GM19035 (cell line): ENCODE results near the gene LLPH.
"Not testable (repeated sequence)": the region's sequence is repeated elsewhere in the genome, so short reads cannot be mapped to it uniquely, and the experiment has no call there.

ENCODE experiments used
- ATAC-seq: cut with Tn5 transposase; IDR thresholded peaks from one replicate; pipeline ENCODE4 v1.9.1; 2021; ENCODE audit not compliant: unreplicated experiment

The LLPH gene

DNA sequence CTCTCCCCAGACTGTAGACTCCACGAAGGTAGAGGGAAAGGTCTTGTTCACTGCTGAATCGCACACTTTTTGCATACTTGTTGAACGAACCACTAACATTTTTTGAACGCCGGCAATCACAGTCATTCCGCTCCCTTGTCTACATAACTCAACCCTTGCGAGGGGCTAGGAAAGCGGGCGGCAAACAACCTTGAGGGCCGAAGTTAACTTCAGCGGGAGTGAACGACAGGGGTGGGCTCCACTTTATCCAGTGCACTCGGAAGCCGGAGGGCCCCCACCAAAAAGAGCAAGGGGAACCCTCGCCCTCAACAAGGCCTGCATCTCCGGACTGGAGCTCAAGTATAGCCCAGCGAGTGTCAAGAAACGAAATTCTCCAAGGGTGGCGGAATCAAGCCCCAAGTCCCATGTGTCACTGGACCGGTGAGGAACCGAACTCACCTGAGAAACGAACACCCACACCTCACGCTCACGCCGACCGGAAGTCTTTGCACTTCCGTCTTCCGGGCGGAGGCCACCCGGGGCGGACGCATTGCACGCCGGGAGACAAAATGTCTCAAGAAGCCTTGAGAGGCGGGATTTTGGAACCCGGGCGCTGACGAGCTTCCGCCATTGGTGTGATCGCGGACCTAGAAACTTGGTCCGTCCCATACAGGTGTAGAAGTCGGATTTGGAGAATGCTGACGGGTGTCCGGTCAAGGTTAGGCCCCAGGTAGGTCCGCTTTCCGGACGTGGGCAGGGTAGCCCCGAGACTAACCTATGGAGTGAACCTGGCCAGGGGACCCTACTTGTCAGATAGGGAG is at the start of gene LLPH:
Gene LLPH, minus strand, starts transcription at position 484 of the 800 bp plus-strand sequence. CDS start 1,644 bp downstream, outside the sequence.
- ATAC-seq, result peak; percentile 97

- no peak for ATAC-seq
These were observed 45.8 kb upstream of the LLPH start for GRCh38 chr12:66176105-66176900.

DNA sequence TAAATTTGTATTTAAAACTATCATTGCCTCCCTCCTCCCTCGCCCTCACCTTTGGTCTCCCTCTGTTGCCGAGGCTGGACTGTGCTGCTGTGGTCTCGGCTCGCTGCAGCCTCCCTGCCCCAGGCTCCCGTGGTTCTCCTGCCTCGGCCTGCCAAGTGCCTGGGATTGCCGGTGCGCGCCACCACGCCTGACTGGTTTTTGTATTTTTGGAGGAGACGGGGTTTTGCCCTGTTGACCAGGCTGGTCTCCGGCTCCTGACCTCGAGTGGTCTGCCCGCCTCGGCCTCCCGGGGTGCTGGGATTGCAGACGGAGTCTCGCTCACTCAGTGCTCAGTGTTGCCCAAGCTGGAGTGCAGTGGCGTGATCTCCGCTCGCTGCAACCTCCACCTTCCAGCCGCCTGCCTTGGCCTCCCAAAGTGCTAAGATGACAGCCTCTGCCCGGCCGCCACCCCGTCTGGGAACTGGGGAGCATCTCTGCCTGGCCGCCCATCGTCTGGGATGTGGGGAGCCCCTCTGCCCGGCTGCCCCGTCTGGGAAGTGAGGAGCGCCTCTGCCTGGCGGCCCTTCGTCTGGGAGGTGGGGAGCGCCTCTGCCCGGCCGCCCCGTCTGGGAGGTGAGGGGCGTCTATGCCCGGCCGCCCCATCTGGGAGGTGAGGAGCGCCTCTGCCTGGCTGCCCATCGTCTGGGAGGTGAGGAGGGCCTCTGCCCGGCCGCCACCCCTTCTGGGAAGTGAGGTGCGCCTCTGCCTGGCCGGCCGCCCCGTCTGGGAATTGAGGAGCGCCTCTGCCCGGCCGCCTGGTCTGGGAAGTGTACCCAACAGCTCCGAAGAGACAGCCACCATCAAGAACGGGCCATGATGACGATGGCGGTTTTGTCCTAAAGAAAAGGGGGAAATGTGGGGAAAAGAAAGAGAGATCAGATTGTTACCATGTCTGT is 44.1 kb upstream of the LLPH start:
- ATAC-seq, result not testable (repeated sequence)

GRCh38 chr12:66170606-66171005 is 40.1 kb upstream of the LLPH start:
- ATAC-seq, result no peak

- peak; percentile 89 for ATAC-seq
These were observed 38.9 kb upstream of the LLPH start, which contains the start of gene TMBIM4 for GRCh38 chr12:66169221-66170170. Gene TMBIM4, minus strand, starts transcription at chr12:66169996. Its CDS starts 45 bp downstream, at chr12:66169951.

DNA sequence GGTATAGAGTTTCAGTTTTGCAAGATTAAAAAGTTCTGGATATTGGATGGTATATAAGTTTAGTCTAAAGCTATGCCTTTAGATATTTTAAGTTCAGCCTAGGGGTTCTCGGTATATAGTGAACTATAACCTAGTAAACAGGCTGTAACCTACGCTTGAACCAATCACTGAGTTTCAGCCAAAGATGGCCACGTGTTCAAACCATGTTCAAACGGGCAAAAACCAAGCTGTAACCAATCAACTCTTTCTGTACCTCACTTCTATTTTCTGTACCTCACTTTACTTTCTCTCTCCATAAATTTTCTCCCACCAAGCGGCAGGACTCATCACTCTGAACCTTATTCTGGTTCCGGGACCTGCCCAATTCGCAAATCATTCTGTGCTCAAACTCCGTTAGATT is 37.9 kb upstream of the LLPH start:
- no peak for ATAC-seq

DNA sequence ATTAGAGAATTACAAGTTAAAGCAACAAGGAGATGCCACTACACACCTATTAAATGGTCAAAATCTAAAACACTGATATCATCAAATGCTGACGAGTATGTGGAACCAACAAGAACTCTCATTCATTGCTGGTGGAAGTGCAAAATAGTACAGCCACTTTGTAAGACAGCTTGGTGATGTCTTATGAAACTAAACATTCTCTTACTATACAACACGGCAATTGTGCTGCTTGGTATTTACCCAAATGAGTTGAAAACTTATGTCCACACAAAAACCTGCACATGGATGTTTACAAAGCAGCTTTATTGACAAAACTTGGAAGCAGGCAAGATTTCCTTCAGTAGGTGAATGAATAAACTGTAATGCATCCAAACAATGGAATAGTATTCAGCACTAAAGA is 36.0 kb upstream of the LLPH start:
- no peak for ATAC-seq

- no peak for ATAC-seq
These were observed 34.6 kb upstream of the LLPH start for GRCh38 chr12:66165141-66165540.

- ATAC-seq, result no peak
These were observed 33.8 kb upstream of the LLPH start for GRCh38 chr12:66164349-66164821.

DNA sequence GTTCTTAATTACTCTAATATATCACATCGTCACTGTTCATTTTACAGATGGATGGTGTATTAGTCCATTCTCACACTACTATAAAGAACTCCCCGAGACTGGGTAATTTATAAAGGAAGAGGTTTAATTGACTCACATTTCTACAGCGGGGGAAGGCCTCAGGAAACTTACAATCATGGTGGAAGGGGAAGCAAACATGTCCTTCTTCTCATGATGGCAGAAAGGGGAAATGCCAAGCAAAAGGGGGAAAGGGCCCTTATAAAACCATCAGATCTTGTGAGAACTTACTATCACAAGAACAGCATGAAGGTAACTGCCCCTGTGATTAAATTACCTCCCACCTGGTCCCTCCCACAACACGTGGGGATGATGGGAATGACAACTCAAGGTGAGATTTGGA is 32.7 kb upstream of the LLPH start:
- ATAC-seq, result no peak

DNA sequence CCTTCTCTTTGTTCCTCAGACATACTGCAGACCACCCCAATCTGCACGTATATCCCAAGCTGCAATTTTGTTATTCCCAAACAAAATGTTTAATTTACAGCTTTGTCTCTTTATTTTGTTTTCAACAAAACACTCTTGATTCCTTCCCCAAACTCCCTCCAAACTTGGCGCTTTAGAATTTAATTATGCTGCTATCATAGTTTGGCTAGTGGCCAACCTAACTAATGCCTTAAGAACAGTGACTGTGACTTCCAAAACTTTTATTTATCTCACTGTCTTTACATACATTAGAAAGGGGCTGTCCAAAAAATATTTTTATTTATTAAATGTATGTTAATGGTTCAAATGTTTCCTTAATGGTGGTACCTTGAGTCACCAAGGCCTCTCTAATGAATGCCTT is 32.2 kb upstream of the LLPH start:
- no peak for ATAC-seq

GRCh38 chr12:66160704-66161103 is 30.2 kb upstream of the LLPH start:
- no peak for ATAC-seq

- no peak for ATAC-seq
These were observed 28.6 kb upstream of the LLPH start for GRCh38 chr12:66159123-66159522.

DNA sequence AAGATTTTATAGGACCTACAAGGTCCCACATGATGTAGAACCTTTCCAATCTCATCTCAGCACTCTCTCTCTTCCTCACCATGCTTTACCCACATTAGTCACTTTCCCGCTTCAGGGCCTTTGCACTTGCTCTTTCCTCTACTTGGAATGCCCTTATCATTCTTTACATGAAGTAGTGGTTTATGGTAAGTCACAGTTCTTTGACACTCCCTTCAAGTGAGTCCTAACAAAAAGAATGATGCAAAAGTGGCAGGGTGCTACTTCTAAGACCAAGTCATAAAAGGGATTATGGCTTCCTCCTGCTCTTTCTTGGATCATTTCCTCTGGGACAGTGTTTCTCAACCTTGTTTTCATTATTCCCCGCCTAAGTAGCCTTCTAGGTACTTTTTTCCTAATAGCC is 26.1 kb upstream of the LLPH start:
- ATAC-seq, result no peak

GRCh38 chr12:66154776-66155175 is 24.2 kb upstream of the LLPH start:
- ATAC-seq, result no peak

DNA sequence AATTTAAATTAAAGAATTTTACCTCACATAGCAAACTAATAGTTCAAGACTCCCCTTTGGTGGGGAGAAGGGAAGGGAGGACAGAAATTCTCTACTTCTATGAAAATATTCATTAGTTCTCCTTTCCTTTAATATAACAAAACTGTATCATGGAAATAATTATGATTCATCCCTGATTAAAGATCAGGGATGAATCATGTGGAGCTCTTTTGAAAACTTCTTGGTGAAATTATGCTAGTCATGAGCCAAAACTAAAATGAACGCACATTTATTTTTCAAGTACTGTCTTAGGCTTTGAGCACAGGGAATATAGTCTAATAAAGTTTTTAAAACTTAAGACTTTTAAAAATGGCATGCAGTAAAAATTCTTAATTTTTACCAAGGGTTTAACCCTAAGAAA is 22.2 kb upstream of the LLPH start:
- ATAC-seq, result no peak

GRCh38 chr12:66149702-66150398 is 19.3 kb upstream of the LLPH start:
- ATAC-seq, result no peak

- no peak for ATAC-seq
These were observed 14.5 kb upstream of the LLPH start for GRCh38 chr12:66144791-66145754.
